ENCODE measurements around the gene TIGD6. TPM values are rescaled to one million over a fixed set of nuclear protein-coding genes. Genes with fewer than 3 reads are reported as not detected.

The TIGD6 gene
- total RNA-seq, 1 experiment from 2014 or later = 2.1 TPM

- Histone ChIP-seq H3K4me2 (ENCODE audit: low read length) (no peak overlapping the region), H3K79me2 (ENCODE audit: insufficient read depth, low read length) (no peaks in the 10 kb centered on the region), H2AFZ (ENCODE audit: low read depth, low read length, poor library complexity, severe bottlenecking) (no peak overlapping the region), H3K9ac (ENCODE audit: low read length) (no peak overlapping the region), H3K9me3 (ENCODE audit: control insufficient read depth in 1 of 2, insufficient read depth in 1 of 2, low read depth in 1 of 2, low read length in 2 of 2) (no peaks in the 10 kb centered on the region), H3K4me1 (ENCODE audit: control insufficient read depth in 1 of 2, insufficient read depth in 2 of 2, low read length in 2 of 2) (no peaks in the 10 kb centered on the region), H4K20me1 (ENCODE audit: insufficient read depth) (no peaks in the 10 kb centered on the region), H3K27ac (ENCODE audit: low read depth, low read length) (no peak overlapping the region), H3K36me3 (ENCODE audit: control insufficient read depth in 1 of 2, insufficient read depth in 2 of 2, low read length in 2 of 2) (no peaks in the 10 kb centered on the region), H3K27me3 (ENCODE audit: insufficient read depth, low read length) (no peaks in the 10 kb centered on the region), H3K4me3 (replicated peaks in 1 of 2; ENCODE audit: low read depth in 1 of 2, low read length in 2 of 2) (no peak overlapping the region), H3K9me2 (ENCODE audit: insufficient read depth) (no peaks in the 10 kb centered on the region)
- TF ChIP-seq CBX3 (IDR thresholded peaks at IDR 0.05; ENCODE audit: low read depth) = no peak
- no peak for TF ChIP-seq SRF (IDR thresholded peaks at IDR 0.05; ENCODE audit: low read depth)
- TF ChIP-seq REST (IDR thresholded peaks at IDR 0.05; ENCODE audit: low read depth) = no peak
- TF ChIP-seq POLR2A (IDR thresholded peaks at IDR 0.05; ENCODE audit: borderline replicate concordance, extremely low read depth, insufficient read depth, insufficient read length) = no peak
- TF ChIP-seq EZH2 (IDR thresholded peaks at IDR 0.05) = no peak
- TF ChIP-seq, protein P1, sequence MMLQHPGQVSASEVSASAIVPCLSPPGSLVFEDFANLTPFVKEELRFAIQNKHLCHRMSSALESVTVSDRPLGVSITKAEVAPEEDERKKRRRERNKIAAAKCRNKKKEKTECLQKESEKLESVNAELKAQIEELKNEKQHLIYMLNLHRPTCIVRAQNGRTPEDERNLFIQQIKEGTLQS (IDR thresholded peaks at IDR 0.05) = no peak
- TF ChIP-seq ZFX (IDR thresholded peaks at IDR 0.05) = no peak
- TF ChIP-seq EGR1 (IDR thresholded peaks at IDR 0.05; ENCODE audit: low read depth) = no peak
- TF ChIP-seq ZNF274 (IDR thresholded peaks at IDR 0.05; ENCODE audit: low read depth, low read length) = no peak
- TF ChIP-seq RAD21 (IDR thresholded peaks at IDR 0.05; ENCODE audit: low read depth) = no peak
- no peak for TF ChIP-seq ELF1 (IDR thresholded peaks at IDR 0.05; ENCODE audit: borderline replicate concordance, low read depth)
- no peak for TF ChIP-seq CEBPB (IDR thresholded peaks at IDR 0.05; ENCODE audit: low read depth)
- TF ChIP-seq SIN3A (IDR thresholded peaks at IDR 0.05; ENCODE audit: low read depth) = no peak
- no peak for TF ChIP-seq EZH2phosphoT487 (IDR thresholded peaks at IDR 0.05; ENCODE audit: borderline replicate concordance)
- TF ChIP-seq, protein P2, sequence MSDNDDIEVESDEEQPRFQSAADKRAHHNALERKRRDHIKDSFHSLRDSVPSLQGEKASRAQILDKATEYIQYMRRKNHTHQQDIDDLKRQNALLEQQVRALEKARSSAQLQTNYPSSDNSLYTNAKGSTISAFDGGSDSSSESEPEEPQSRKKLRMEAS (IDR thresholded peaks at IDR 0.05) = no peak
- no TSS peak for BruUV-seq (replicated peaks)
- ATAC-seq (no peak), DNase-seq (ENCODE audit: low read depth, low spot score) (no peak)
- ChIA-PET RAD21 (ENCODE audit: low non-redundant PET in 1 of 2, low total read pairs in 2 of 2, uncharacterized antibody in 2 of 2, unreplicated experiment in 2 of 2) (interaction anchor here in 1 of 2 experiments (1.0 kb wide), 1 partner anchor 160 kb away, joined by 3 read pairs; no protein-coding TSS in a partner anchor), POLR2A (no interaction called here), CTCF (interaction anchor here (0.7 to 5.3 kb wide), 5 partner anchors 31 to 159 kb away, joined by 3 to 88 read pairs (median 3); partner anchors contain the start of gene SLC26A2)
- intact Hi-C loops (cut with micrococcal nuclease) = loop anchor here (5.0 kb wide), 1 partner anchor 141 kb away; no protein-coding TSS in a partner anchor
Measured at GRCh38 chr5:149993471-149993870, 7.0 kb downstream of the TIGD6 start.

All from HCT116 (cell line).